ENCODE measurements around the gene SH3RF2. TPM values are rescaled to one million over a fixed set of nuclear protein-coding genes. Genes with fewer than 3 reads are reported as not detected.

The SH3RF2 gene
- total RNA-seq, 1 donor: 2.2 TPM

- no peak for TF ChIP-seq CTCF (IDR thresholded peaks at IDR 0.05; ENCODE audit: insufficient read depth, low read depth, low read length)
Measured at GRCh38 chr5:146082798-146083197, 146.4 kb downstream of the SH3RF2 start.

GRCh38 chr5:146084376-146084775, 148.0 kb downstream of the SH3RF2 start:
- no peak overlapping the region for H3K4me3 ChIP-seq (ENCODE audit: low read depth, low read length)
- DNase-seq (ENCODE audit: low read depth): no peak
- TF ChIP-seq CTCF (IDR thresholded peaks at IDR 0.05; ENCODE audit: insufficient read depth, low read depth, low read length): no peak

More at GRCh38 chr5:146082798-146083197, 146.4 kb downstream of the SH3RF2 start:
- H3K4me3 ChIP-seq (ENCODE audit: low read depth, low read length): no peak overlapping the region
- DNase-seq (ENCODE audit: low read depth): no peak

GRCh38 chr5:146088098-146088497, 151.7 kb downstream of the SH3RF2 start:
- TF ChIP-seq CTCF (IDR thresholded peaks at IDR 0.05; ENCODE audit: insufficient read depth, low read depth, low read length): no peak
- DNase-seq (ENCODE audit: low read depth): no peak
- no peak overlapping the region for H3K4me3 ChIP-seq (ENCODE audit: low read depth, low read length)

- no peak for DNase-seq (ENCODE audit: low read depth)
- no peak for TF ChIP-seq CTCF (IDR thresholded peaks at IDR 0.05; ENCODE audit: insufficient read depth, low read depth, low read length)
- H3K4me3 ChIP-seq (ENCODE audit: low read depth, low read length): no peak overlapping the region
Measured at GRCh38 chr5:146089287-146089686, 152.9 kb downstream of the SH3RF2 start.

- no peak overlapping the region for H3K4me3 ChIP-seq (ENCODE audit: low read depth, low read length)
- TF ChIP-seq CTCF (IDR thresholded peaks at IDR 0.05; ENCODE audit: insufficient read depth, low read depth, low read length): no peak
- no peak for DNase-seq (ENCODE audit: low read depth)
Measured at GRCh38 chr5:146091881-146092280, 155.5 kb downstream of the SH3RF2 start.

GRCh38 chr5:146098047-146098446, 161.7 kb downstream of the SH3RF2 start:
- no peak for TF ChIP-seq CTCF (IDR thresholded peaks at IDR 0.05; ENCODE audit: insufficient read depth, low read depth, low read length)
- no peak overlapping the region for H3K4me3 ChIP-seq (ENCODE audit: low read depth, low read length)
- no peak for DNase-seq (ENCODE audit: low read depth)

GRCh38 chr5:146101646-146102045, 165.3 kb downstream of the SH3RF2 start:
- no peak for TF ChIP-seq CTCF (IDR thresholded peaks at IDR 0.05; ENCODE audit: insufficient read depth, low read depth, low read length)
- H3K4me3 ChIP-seq (ENCODE audit: low read depth, low read length): no peak overlapping the region
- no peak for DNase-seq (ENCODE audit: low read depth)
